HepG2 (cell line): Measurements from ENCODE around the gene KCNE4. TPM values are rescaled to one million over a fixed set of nuclear protein-coding genes. Genes with fewer than 3 reads are reported as not detected.
A peak's percentile ranks its signal among the peaks of the same experiment; 100 is the strongest.

Experiments used
- ATAC-seq: fragments of 200-7000 bp; cut with Tn5 transposase; 3 replicates; pipeline ENCODE4 v1.9.1; 2020; ENCODE audit warnings: mild to moderate bottlenecking, moderate library complexity
- BruUV-seq: library from RNA; stranded (reverse); fragments of 400-500 nt; replicated peaks from 2 replicates; lab custom pipeline; 2021; lab: Mats Ljungman, UMichigan
- CTCF ChIA-PET: fragments of 300-600 bp; formaldehyde crosslinking; extraction: SDS; loops from one replicate; lab custom pipeline; 2021; ENCODE audit warnings: low total read pairs, inconsistent platforms, low intra/inter-chr PET ratio; lab: Yijun Ruan, JAX
- POLR2A ChIA-PET: fragments of 350-600 bp; sonication (Branson Sonifier 250); formaldehyde crosslinking; loops from one replicate; lab custom pipeline; 2020; ENCODE audit warnings: antibody characterized with exemption, inconsistent platforms; lab: Yijun Ruan, JAX
- DNase-seq: peaks from one replicate; pipeline ENCODE4 v3.0.0-alpha.2; 2015; ENCODE audit warnings: low spot score
- FAIRE-seq: peaks from 3 replicates; lab custom pipeline; 2011; peaks lifted over from hg19 to GRCh38; lab: Jason Lieb, UNC
- H2AFZ ChIP-seq: one replicate; pipeline ENCODE4 v1.6.1; 2011; ENCODE audit warnings: low read length, inconsistent platforms
- H3K27ac ChIP-seq: fragments of 300-600 bp; 3 replicates; pipeline ENCODE4 v1.8.0; 2011; ENCODE audit warnings: mixed run types, mild to moderate bottlenecking, mixed read lengths, low read length, inconsistent platforms; ENCODE audit not compliant: insufficient read depth; ENCODE audit errors: extremely low read length
- H3K27me3 ChIP-seq, 2 experiments: fragments of 200-600 bp in 1 of 2; 2 replicates in 1 of 2; 3 replicates in 1 of 2; pipeline versions ENCODE4 v1.6.0 to v1.8.0; 2011; ENCODE audit warnings: low read length in 2 of 2, mild to moderate bottlenecking in 2 of 2, moderate library complexity in 2 of 2, inconsistent platforms in 1 of 2; ENCODE audit not compliant: insufficient read depth in 2 of 2, control insufficient read depth in 1 of 2
- H3K36me3 ChIP-seq, 2 experiments: fragments of 200-600 bp in 1 of 2; replicated peaks in 1 of 2; 2 replicates in 1 of 2; 3 replicates in 1 of 2; pipeline versions ENCODE4 v1.5.1 to v1.8.0; 2011; ENCODE audit warnings: low read length in 2 of 2, inconsistent platforms in 1 of 2; ENCODE audit not compliant: insufficient read depth in 2 of 2, control insufficient read depth in 1 of 2
- H3K4me1 ChIP-seq: 2 replicates; pipeline ENCODE4 v1.5.1; 2012; ENCODE audit warnings: low read length, inconsistent platforms; ENCODE audit not compliant: insufficient read depth
- H3K4me2 ChIP-seq: 2 replicates; pipeline ENCODE4 v1.6.0; 2011; ENCODE audit warnings: low read depth, low read length, inconsistent platforms
- H3K4me3 ChIP-seq, 3 experiments: fragments of 200-600 bp in 1 of 3; sonication (generic), shearing (Covaris generic) in 1 of 3; replicated peaks in 1 of 3; 2 replicates each; pipeline ENCODE4 v1.5.1; 2011 to 2016; ENCODE audit warnings: low read length in 3 of 3, inconsistent platforms in 2 of 3, low read depth in 2 of 3, mild to moderate bottlenecking in 2 of 3, control low read depth in 1 of 3, mixed read lengths in 1 of 3; ENCODE audit not compliant: insufficient read depth in 1 of 3
- H3K79me2 ChIP-seq: one replicate; pipeline ENCODE4 v1.6.1; 2011; ENCODE audit warnings: low read length, inconsistent platforms; ENCODE audit not compliant: insufficient read depth
- H3K9ac ChIP-seq: 2 replicates; pipeline ENCODE4 v1.6.0; 2011; ENCODE audit warnings: mild to moderate bottlenecking, low read depth, low read length, inconsistent platforms; ENCODE audit not compliant: insufficient read depth
- H3K9me3 ChIP-seq: 2 replicates; pipeline ENCODE4 v1.5.1; 2012; ENCODE audit warnings: mild to moderate bottlenecking, low read length
- H4K20me1 ChIP-seq: 2 replicates; pipeline ENCODE4 v1.6.0; 2011; ENCODE audit warnings: inconsistent platforms, mild to moderate bottlenecking, low read length, moderate library complexity; ENCODE audit not compliant: insufficient read depth
- EZH2 ChIP-seq: conservative IDR thresholded peaks from 2 replicates; pipeline ENCODE4 v1.6.1; 2012; ENCODE audit warnings: mild to moderate bottlenecking, low read depth, low read length, moderate library complexity
- RBM22 ChIP-seq: fragments of 200-400 bp; formaldehyde crosslinking; optimal IDR thresholded peaks from 2 replicates; pipeline ENCODE3; 2017; ENCODE audit warnings: mild to moderate bottlenecking, low read length, moderate library complexity
- SNRNP70 ChIP-seq: fragments of 200-400 bp; formaldehyde crosslinking; IDR thresholded peaks from 2 replicates; pipeline ENCODE4 v1.6.1; 2017; ENCODE audit warnings: mild to moderate bottlenecking, low read depth, low read length, moderate library complexity
- ZMYM4 ChIP-seq: sonication (generic); formaldehyde crosslinking; IDR thresholded peaks from 2 replicates; pipeline ENCODE4 v1.8.1; 2023; ENCODE audit warnings: mild to moderate bottlenecking, missing genetic modification reagents
- ZNF468 ChIP-seq: sonication (generic); formaldehyde crosslinking; IDR thresholded peaks from 2 replicates; pipeline ENCODE4 v1.8.0; 2022; ENCODE audit warnings: mild to moderate bottlenecking, moderate library complexity, missing genetic modification reagents
- WGBS: methylation state at CpG from one replicate; pipeline ENCODE4 v1.1.6; 2017; ENCODE audit warnings: low lambda C conversion rate; 5-methylcytosine and 5-hydroxymethylcytosine counted together
- in situ Hi-C: cut with HindIII; loops from 2 replicates; pipeline ENCODE4 v1.10.0; 2017; ENCODE audit warnings: low pct_unique_long_range_greater_than_20kb; ENCODE audit not compliant: extremely low pct_ligation_motif_present
- intact Hi-C: fragments of 100-400 bp; cut with micrococcal nuclease; formaldehyde crosslinking; loops from one replicate; pipeline ENCODE4 v1.10.0; 2022; ENCODE audit not compliant: unreplicated experiment
- polyA plus RNA-seq, 8 experiments: library from polyadenylated mRNA; depleted of rRNA in 3 of 8; stranded (reverse) in 7 of 8; unstranded in 1 of 8; fragments of >200 nt; fragmentation: Illumina TruSeq in 4 of 8; extraction: Trizol in 4 of 8; gene quantifications; 2 replicates each; pipeline versions ENCODE4 v1.2.1 to v1.2.3, GENCODE V29; 2011 to 2016; ENCODE audit warnings: low read depth in 4 of 8, missing spikeins in 1 of 8, mixed read lengths in 1 of 8; ENCODE audit not compliant: insufficient read depth in 1 of 8
- total RNA-seq, 5 experiments: library from RNA; depleted of rRNA; stranded (reverse); fragments of >200 nt; fragmentation: Illumina TruSeq; extraction: Trizol; gene quantifications; 2 replicates each; pipeline ENCODE4 v1.2.3, GENCODE V29; 2016; ENCODE audit warnings: low read depth in 1 of 5
- TF ChIP-seq, protein P1 (sequence below): sonication (generic); formaldehyde crosslinking; IDR thresholded peaks from 2 replicates; pipeline ENCODE4 v1.5.1; 2020; ENCODE audit warnings: mild to moderate bottlenecking, missing genetic modification reagents, moderate library complexity

Gene KCNE4
- total and polyA plus RNA-seq, 2 of the 13 experiments (the other 11 are each of a cell fraction or from before 2014, with no cell fraction given), result not detected

GRCh38 chr2:223050900-223051504 is 988 bp upstream of the KCNE4 start:
- ATAC-seq (peak; percentile 39; the same call in 1 of the 3 replicates), FAIRE-seq (no peak), DNase-seq (no peak)
- no peaks in the 10 kb centered on the region for H4K20me1 ChIP-seq
- CTCF ChIA-PET, result no interaction called here
- H3K4me1 ChIP-seq, result no peaks in the 10 kb centered on the region
- H2AFZ ChIP-seq, result no peak overlapping the region
- no peak overlapping the region for H3K4me3 ChIP-seq
- no peak overlapping the region for H3K27ac ChIP-seq
- H3K9ac ChIP-seq, result no peak overlapping the region
- no peaks in the 10 kb centered on the region for H3K79me2 ChIP-seq
- no peak for TF ChIP-seq ZMYM4 (CRISPR knock-in tag)
- TF ChIP-seq, all 625 proteins: peak for 0
- intact Hi-C loops (no loop called here), in situ Hi-C loops (no loop called here)
- Histone ChIP-seq H3K36me3 (no peaks in the 10 kb centered on the region), H3K9me3 (no peaks in the 10 kb centered on the region), H3K4me2 (no peak overlapping the region), H3K27me3 (peaks cover 0 to 40% of the 10 kb centered on the region in 2 experiments)
- 35% methylated on average over 8 of the region's 8 CpGs for WGBS
- no TSS peak for BruUV-seq
- POLR2A ChIA-PET, result no interaction called here

DNA sequence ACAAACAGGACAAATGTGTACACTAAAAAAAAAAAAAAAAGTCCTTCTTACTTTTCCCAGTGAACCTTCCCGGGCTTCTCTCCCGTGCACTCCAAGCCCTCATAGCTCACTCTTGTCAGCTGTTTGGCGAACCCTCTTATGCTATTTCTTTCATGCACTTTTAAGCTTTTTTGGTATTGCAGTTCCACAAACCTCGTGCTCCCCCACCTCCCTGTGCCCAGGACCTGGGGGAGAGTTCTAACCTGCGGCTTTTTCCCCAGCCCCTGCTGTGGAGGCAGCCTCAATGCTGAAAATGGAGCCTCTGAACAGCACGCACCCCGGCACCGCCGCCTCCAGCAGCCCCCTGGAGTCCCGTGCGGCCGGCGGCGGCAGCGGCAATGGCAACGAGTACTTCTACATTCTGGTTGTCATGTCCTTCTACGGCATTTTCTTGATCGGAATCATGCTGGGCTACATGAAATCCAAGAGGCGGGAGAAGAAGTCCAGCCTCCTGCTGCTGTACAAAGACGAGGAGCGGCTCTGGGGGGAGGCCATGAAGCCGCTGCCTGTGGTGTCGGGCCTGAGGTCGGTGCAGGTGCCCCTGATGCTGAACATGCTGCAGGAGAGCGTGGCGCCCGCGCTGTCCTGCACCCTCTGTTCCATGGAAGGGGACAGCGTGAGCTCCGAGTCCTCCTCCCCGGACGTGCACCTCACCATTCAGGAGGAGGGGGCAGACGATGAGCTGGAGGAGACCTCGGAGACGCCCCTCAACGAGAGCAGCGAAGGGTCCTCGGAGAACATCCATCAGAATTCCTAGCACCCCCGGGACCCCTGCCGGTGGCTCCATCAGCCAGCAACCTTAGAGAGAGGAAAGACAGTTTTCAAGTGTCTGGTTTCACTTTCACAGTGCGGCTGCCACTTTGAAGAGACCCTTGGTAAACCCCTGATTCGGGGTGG is 826 bp downstream of the KCNE4 start:
- 58% methylated on average over 27 of the region's 42 CpGs for WGBS
- no peak overlapping the region for H2AFZ ChIP-seq
- H3K4me1 ChIP-seq, result no peaks in the 10 kb centered on the region
- H3K27me3 ChIP-seq, result peaks cover 0 to 40% of the 10 kb centered on the region in 2 experiments; a peak in 4 of 5 replicates
- no peak for DNase-seq
- H3K4me3 ChIP-seq, result peak overlapping the region in 1 of 3 experiments; percentile 21; a peak in 2 of 6 replicates
- H3K9me3 ChIP-seq, result no peaks in the 10 kb centered on the region
- ChIA-PET POLR2A (no interaction called here), CTCF (no interaction called here)
- no TSS peak for BruUV-seq
- no peaks in the 10 kb centered on the region for H4K20me1 ChIP-seq
- H3K27ac ChIP-seq, result no peak overlapping the region
- peak overlapping the region; percentile 21; the same call in 1 of the 2 replicates for H3K4me2 ChIP-seq
- in situ Hi-C loops, result no loop called here
- no peak for FAIRE-seq
- intact Hi-C loops, result no loop called here
- H3K36me3 ChIP-seq, result no peaks in the 10 kb centered on the region
- peak; percentile 42 for ATAC-seq
- TF ChIP-seq ZNF468, result no peak
- no peak for TF ChIP-seq RBM22
- 0 out of 2 replicates have a peak, but pooled peaks have one; percentile 55 for TF ChIP-seq EZH2
- no peak for TF ChIP-seq SNRNP70
- TF ChIP-seq, protein P1, sequence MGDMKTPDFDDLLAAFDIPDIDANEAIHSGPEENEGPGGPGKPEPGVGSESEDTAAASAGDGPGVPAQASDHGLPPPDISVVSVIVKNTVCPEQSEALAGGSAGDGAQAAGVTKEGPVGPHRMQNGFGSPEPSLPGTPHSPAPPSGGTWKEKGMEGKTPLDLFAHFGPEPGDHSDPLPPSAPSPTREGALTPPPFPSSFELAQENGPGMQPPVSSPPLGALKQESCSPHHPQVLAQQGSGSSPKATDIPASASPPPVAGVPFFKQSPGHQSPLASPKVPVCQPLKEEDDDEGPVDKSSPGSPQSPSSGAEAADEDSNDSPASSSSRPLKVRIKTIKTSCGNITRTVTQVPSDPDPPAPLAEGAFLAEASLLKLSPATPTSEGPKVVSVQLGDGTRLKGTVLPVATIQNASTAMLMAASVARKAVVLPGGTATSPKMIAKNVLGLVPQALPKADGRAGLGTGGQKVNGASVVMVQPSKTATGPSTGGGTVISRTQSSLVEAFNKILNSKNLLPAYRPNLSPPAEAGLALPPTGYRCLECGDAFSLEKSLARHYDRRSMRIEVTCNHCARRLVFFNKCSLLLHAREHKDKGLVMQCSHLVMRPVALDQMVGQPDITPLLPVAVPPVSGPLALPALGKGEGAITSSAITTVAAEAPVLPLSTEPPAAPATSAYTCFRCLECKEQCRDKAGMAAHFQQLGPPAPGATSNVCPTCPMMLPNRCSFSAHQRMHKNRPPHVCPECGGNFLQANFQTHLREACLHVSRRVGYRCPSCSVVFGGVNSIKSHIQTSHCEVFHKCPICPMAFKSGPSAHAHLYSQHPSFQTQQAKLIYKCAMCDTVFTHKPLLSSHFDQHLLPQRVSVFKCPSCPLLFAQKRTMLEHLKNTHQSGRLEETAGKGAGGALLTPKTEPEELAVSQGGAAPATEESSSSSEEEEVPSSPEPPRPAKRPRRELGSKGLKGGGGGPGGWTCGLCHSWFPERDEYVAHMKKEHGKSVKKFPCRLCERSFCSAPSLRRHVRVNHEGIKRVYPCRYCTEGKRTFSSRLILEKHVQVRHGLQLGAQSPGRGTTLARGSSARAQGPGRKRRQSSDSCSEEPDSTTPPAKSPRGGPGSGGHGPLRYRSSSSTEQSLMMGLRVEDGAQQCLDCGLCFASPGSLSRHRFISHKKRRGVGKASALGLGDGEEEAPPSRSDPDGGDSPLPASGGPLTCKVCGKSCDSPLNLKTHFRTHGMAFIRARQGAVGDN (CRISPR knock-in tag), result peak; percentile 23; the same call in 1 of the 2 replicates
- H3K79me2 ChIP-seq, result no peaks in the 10 kb centered on the region
- no peak overlapping the region for H3K9ac ChIP-seq
